Smooth muscle cell (in vitro differentiated cells): ENCODE results near the gene F2. TPM values are rescaled to one million over a fixed set of nuclear protein-coding genes. Genes with fewer than 3 reads are reported as not detected.

ENCODE experiments used
- DNase-seq: peaks from one replicate; lab custom pipeline; 2025; ENCODE audit not compliant: unreplicated experiment; lab: John Stamatoyannopoulos, UW
- H2AFZ ChIP-seq: fragments of 200-600 bp; sonication (generic); 2 replicates; pipeline ENCODE4 v1.6.0; 2016; ENCODE audit warnings: antibody characterized with exemption, low read depth, mild to moderate bottlenecking
- H3F3A ChIP-seq: fragments of 200-600 bp; sonication (generic); 2 replicates; pipeline ENCODE4 v1.6.0; 2017; ENCODE audit warnings: antibody characterized with exemption, low read depth
- H3K27ac ChIP-seq: fragments of 200-600 bp; sonication (generic); 2 replicates; pipeline ENCODE4 v1.5.1; 2016; ENCODE audit warnings: low read depth, mild to moderate bottlenecking
- H3K27me3 ChIP-seq: fragments of 200-600 bp; sonication (generic); 2 replicates; pipeline ENCODE4 v1.6.1; 2016; ENCODE audit warnings: low read depth, mild to moderate bottlenecking
- H3K36me3 ChIP-seq: fragments of 200-600 bp; sonication (generic); 2 replicates; pipeline ENCODE4 v1.5.1; 2016; ENCODE audit warnings: low read depth
- H3K4me1 ChIP-seq: fragments of 200-600 bp; sonication (generic); 2 replicates; pipeline ENCODE4 v1.5.1; 2016; ENCODE audit warnings: low read depth
- H3K4me2 ChIP-seq: fragments of 200-600 bp; sonication (generic); 2 replicates; pipeline ENCODE4 v1.6.0; 2016; ENCODE audit warnings: mild to moderate bottlenecking
- H3K4me3 ChIP-seq: fragments of 200-600 bp; sonication (generic); 2 replicates; pipeline ENCODE4 v1.5.1; 2016; ENCODE audit warnings: mild to moderate bottlenecking
- H3K79me2 ChIP-seq: fragments of 200-600 bp; sonication (generic); 2 replicates; pipeline ENCODE4 v1.6.0; 2016; ENCODE audit warnings: low read depth, mild to moderate bottlenecking
- H3K9ac ChIP-seq: fragments of 200-600 bp; sonication (generic); 2 replicates; pipeline ENCODE4 v1.6.0; 2016; ENCODE audit warnings: low read depth
- H3K9me3 ChIP-seq: fragments of 200-600 bp; sonication (generic); replicated peaks from 2 replicates; pipeline ENCODE4 v1.5.1; 2016; ENCODE audit warnings: low read depth
- H4K20me1 ChIP-seq: fragments of 200-600 bp; sonication (generic); 2 replicates; pipeline ENCODE4 v1.6.0; 2016; ENCODE audit warnings: low read depth
- WGBS: methylation state at CpG from one replicate; pipeline ENCODE4 v1.1.7; 2016; ENCODE audit warnings: low lambda C conversion rate; 5-methylcytosine and 5-hydroxymethylcytosine counted together
- polyA plus RNA-seq: library from polyadenylated mRNA; unstranded; fragments of >200 nt; fragmentation: Nextera tagmentation; extraction: Ambion mirVana; gene quantifications from 2 replicates; pipeline ENCODE4 v1.2.1, GENCODE V29; 2016
- total RNA-seq: library from RNA; depleted of rRNA; stranded (reverse); fragments of >200 nt; gene quantifications from 2 replicates; pipeline ENCODE4 v1.2.3, GENCODE V29; 2014
- TF ChIP-seq, protein P1 (sequence below): fragments of 200-600 bp; sonication (generic); IDR thresholded peaks from 2 replicates; pipeline ENCODE4 v1.5.1; 2017; ENCODE audit warnings: borderline replicate concordance, mild to moderate bottlenecking, antibody characterized with exemption; ENCODE audit not compliant: insufficient read depth, poor library complexity, severe bottlenecking

The F2 gene
- total and polyA plus RNA-seq, 2 experiments from 2014 or later, result 0.21 to 0.27 TPM

DNA sequence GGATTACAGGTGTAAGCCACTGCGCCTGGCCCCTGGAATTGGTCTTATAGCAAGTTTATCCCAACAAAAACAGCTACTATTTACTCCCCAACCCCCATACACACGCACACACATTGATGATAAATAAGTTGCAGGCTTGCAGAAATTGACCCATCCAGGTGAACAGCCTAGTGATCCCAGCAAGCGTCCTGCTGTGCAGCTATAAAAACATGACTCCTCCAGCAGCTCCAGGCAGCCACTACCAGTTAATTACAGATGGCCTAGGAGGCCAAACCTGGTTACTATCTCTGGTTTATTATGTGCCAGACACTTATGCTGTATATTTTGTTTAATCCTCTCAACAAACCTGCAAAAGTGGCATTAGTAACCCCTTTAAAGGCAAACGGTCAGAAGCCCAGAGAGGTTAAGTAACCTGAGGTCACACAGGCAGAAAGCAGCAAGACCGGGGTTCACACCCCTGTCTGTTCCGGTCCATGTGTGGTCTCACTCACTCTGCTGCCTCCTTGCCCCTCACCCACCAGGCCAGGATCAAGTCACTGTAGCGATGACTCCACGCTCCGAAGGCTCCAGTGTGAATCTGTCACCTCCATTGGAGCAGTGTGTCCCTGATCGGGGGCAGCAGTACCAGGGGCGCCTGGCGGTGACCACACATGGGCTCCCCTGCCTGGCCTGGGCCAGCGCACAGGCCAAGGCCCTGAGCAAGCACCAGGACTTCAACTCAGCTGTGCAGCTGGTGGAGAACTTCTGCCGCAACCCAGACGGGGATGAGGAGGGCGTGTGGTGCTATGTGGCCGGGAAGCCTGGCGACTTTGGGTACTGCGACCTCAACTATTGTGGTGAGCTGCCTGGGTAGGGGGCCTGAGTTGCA is 6.6 kb downstream of the F2 start:
- H2AFZ ChIP-seq, result no peak overlapping the region
- no peak for DNase-seq
- no peak overlapping the region for H3K4me2 ChIP-seq
- no peak overlapping the region for H3K4me3 ChIP-seq
- no peaks in the 10 kb centered on the region for H3K27me3 ChIP-seq
- H3K79me2 ChIP-seq, result no peaks in the 10 kb centered on the region
- no peaks in the 10 kb centered on the region for H3K4me1 ChIP-seq
- no peaks in the 10 kb centered on the region for H3K9me3 ChIP-seq
- TF ChIP-seq, protein P1, sequence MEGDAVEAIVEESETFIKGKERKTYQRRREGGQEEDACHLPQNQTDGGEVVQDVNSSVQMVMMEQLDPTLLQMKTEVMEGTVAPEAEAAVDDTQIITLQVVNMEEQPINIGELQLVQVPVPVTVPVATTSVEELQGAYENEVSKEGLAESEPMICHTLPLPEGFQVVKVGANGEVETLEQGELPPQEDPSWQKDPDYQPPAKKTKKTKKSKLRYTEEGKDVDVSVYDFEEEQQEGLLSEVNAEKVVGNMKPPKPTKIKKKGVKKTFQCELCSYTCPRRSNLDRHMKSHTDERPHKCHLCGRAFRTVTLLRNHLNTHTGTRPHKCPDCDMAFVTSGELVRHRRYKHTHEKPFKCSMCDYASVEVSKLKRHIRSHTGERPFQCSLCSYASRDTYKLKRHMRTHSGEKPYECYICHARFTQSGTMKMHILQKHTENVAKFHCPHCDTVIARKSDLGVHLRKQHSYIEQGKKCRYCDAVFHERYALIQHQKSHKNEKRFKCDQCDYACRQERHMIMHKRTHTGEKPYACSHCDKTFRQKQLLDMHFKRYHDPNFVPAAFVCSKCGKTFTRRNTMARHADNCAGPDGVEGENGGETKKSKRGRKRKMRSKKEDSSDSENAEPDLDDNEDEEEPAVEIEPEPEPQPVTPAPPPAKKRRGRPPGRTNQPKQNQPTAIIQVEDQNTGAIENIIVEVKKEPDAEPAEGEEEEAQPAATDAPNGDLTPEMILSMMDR, result no peak
- H3K36me3 ChIP-seq, result no peaks in the 10 kb centered on the region
- H3K9ac ChIP-seq, result no peak overlapping the region
- H3F3A ChIP-seq, result no peaks in the 10 kb centered on the region
- H4K20me1 ChIP-seq, result no peaks in the 10 kb centered on the region
- no peak overlapping the region for H3K27ac ChIP-seq
- 92% methylated on average over 19 of the region's 19 CpGs for WGBS

DNA sequence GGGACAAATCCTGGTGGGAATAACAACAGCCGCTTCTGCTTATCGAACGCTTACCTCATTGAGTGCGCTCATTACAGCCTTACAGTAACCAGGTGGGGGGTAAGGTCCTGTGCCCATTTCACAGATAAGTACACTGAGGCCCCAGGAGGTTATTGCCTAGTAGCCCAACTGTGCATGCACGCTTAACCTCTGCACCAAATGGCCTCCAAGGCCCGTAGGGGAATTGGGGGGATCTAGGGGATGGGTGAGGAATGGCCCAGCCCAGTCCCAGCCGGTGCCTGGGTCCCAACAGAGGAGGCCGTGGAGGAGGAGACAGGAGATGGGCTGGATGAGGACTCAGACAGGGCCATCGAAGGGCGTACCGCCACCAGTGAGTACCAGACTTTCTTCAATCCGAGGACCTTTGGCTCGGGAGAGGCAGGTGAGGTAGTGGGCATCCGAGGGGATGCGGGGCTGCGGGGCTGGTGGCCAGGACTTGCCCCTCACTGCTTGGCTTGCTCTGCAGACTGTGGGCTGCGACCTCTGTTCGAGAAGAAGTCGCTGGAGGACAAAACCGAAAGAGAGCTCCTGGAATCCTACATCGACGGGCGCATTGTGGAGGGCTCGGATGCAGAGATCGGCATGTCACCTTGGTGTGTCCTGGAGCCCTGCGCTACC is 7.3 kb downstream of the F2 start:
- H3F3A ChIP-seq, result no peaks in the 10 kb centered on the region
- no peak overlapping the region for H2AFZ ChIP-seq
- DNase-seq, result no peak
- no peaks in the 10 kb centered on the region for H3K79me2 ChIP-seq
- no peaks in the 10 kb centered on the region for H3K36me3 ChIP-seq
- no peaks in the 10 kb centered on the region for H3K4me1 ChIP-seq
- 95% methylated on average over 26 of the region's 26 CpGs for WGBS
- H4K20me1 ChIP-seq, result no peaks in the 10 kb centered on the region
- H3K27me3 ChIP-seq, result no peaks in the 10 kb centered on the region
- H3K4me2 ChIP-seq, result no peak overlapping the region
- no peaks in the 10 kb centered on the region for H3K9me3 ChIP-seq
- no peak overlapping the region for H3K9ac ChIP-seq
- no peak overlapping the region for H3K4me3 ChIP-seq
- TF ChIP-seq, protein P1, result no peak
- no peak overlapping the region for H3K27ac ChIP-seq

- Histone ChIP-seq H3K4me1 (no peaks in the 10 kb centered on the region), H3K9me3 (no peaks in the 10 kb centered on the region), H4K20me1 (no peaks in the 10 kb centered on the region), H2AFZ (no peak overlapping the region), H3K27me3 (no peaks in the 10 kb centered on the region), H3K36me3 (no peaks in the 10 kb centered on the region), H3K9ac (no peak overlapping the region), H3F3A (no peaks in the 10 kb centered on the region), H3K4me3 (no peak overlapping the region), H3K27ac (no peak overlapping the region), H3K79me2 (no peaks in the 10 kb centered on the region), H3K4me2 (no peak overlapping the region)
- WGBS, result 91% methylated on average over 17 of the region's 17 CpGs
- no peak for DNase-seq
- TF ChIP-seq, protein P1, result no peak
These were observed 9.1 kb downstream of the F2 start for GRCh38 chr11:46727952-46728658.
